T1000 (cell line): ENCODE results near the gene SERPINE1.

Source experiments
- DNase-seq: peaks from one replicate; lab custom pipeline; 2025; ENCODE audit warnings: mixed read lengths; lab: John Stamatoyannopoulos, UW

Gene SERPINE1

GRCh38 chr7:101170617-101171441 is 43.9 kb downstream of the SERPINE1 start:
- no peak for DNase-seq

GRCh38 chr7:101171442-101171837 is 44.5 kb downstream of the SERPINE1 start:
- DNase-seq: no peak

- no peak for DNase-seq
These were observed 45.3 kb downstream of the SERPINE1 start for GRCh38 chr7:101172005-101172853.

- DNase-seq: peak; percentile 72
These were observed 46.2 kb downstream of the SERPINE1 start for GRCh38 chr7:101172854-101173751.

GRCh38 chr7:101173752-101174244 is 46.9 kb downstream of the SERPINE1 start:
- peak; percentile 24 for DNase-seq

GRCh38 chr7:101174322-101174854 is 47.5 kb downstream of the SERPINE1 start:
- no peak for DNase-seq

- DNase-seq: no peak
These were observed 48.8 kb downstream of the SERPINE1 start for GRCh38 chr7:101175664-101176063.

GRCh38 chr7:101177644-101178043 is 50.7 kb downstream of the SERPINE1 start:
- DNase-seq: no peak

GRCh38 chr7:101179117-101179516 is 52.2 kb downstream of the SERPINE1 start:
- no peak for DNase-seq

- no peak for DNase-seq
These were observed 52.8 kb downstream of the SERPINE1 start for GRCh38 chr7:101179713-101180112.

- no peak for DNase-seq
These were observed 53.3 kb downstream of the SERPINE1 start, which contains the start of gene NAT16 for GRCh38 chr7:101180130-101180755. TSS of gene NAT16 (minus strand) at chr7:101180293. CDS start at chr7:101174807, 5,486 bp downstream.

GRCh38 chr7:101185258-101185839 is 58.4 kb downstream of the SERPINE1 start:
- DNase-seq: no peak

GRCh38 chr7:101186194-101186593 is 59.3 kb downstream of the SERPINE1 start:
- no peak for DNase-seq

GRCh38 chr7:101186844-101187428 is 60.0 kb downstream of the SERPINE1 start:
- DNase-seq: no peak
